PFSK-1 (cell line): ENCODE results near the gene SREK1.

ENCODE experiments used
- POLR2AphosphoS5 ChIP-seq: IDR thresholded peaks from 2 replicates; pipeline ENCODE4 v1.6.1; 2012; ENCODE audit warnings: low read depth, mild to moderate bottlenecking, control low read depth, low read length, moderate library complexity
- SIN3A ChIP-seq: IDR thresholded peaks from 2 replicates; pipeline ENCODE4 v1.6.1; 2012; ENCODE audit warnings: mild to moderate bottlenecking, low read length, moderate library complexity, borderline replicate concordance; ENCODE audit not compliant: insufficient read depth
- TAF1 ChIP-seq: IDR thresholded peaks from 2 replicates; pipeline ENCODE4 v1.6.1; 2012; ENCODE audit warnings: low read length, control low read depth, borderline replicate concordance; ENCODE audit not compliant: insufficient read depth
- TF ChIP-seq, protein P1 (sequence below), 2 experiments: IDR thresholded peaks; 2 replicates each; pipeline versions ENCODE4 v1.6.1 to v1.8.0; 2011 to 2012; ENCODE audit warnings: low read depth in 2 of 2, low read length in 2 of 2, control low read depth in 1 of 2, inconsistent platforms in 1 of 2, mild to moderate bottlenecking in 1 of 2, moderate library complexity in 1 of 2; ENCODE audit not compliant: insufficient read depth in 1 of 2

DNA sequence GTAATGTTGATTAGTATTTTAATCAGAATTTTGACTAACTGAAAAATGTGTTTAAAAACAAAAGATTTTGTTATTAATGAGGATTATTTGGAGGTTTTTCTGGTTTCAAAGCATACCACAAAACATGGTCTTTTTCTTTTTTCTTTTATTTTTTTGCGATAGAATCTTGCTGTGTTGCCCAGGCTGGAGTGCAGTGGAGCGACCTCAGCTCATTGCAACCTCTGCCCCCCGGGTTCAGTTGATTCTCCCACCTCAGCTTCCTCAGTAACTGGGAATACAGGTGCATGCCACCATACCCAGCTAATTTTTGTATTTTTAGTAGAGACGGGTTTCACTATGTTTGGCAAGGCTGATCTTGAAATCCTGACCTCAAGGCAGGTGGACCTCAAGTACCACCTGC is 24.1 kb downstream of the SREK1 start:
- TF ChIP-seq SIN3A (no peak), POLR2AphosphoS5 (no peak), TAF1 (no peak)
- TF ChIP-seq, protein P1, sequence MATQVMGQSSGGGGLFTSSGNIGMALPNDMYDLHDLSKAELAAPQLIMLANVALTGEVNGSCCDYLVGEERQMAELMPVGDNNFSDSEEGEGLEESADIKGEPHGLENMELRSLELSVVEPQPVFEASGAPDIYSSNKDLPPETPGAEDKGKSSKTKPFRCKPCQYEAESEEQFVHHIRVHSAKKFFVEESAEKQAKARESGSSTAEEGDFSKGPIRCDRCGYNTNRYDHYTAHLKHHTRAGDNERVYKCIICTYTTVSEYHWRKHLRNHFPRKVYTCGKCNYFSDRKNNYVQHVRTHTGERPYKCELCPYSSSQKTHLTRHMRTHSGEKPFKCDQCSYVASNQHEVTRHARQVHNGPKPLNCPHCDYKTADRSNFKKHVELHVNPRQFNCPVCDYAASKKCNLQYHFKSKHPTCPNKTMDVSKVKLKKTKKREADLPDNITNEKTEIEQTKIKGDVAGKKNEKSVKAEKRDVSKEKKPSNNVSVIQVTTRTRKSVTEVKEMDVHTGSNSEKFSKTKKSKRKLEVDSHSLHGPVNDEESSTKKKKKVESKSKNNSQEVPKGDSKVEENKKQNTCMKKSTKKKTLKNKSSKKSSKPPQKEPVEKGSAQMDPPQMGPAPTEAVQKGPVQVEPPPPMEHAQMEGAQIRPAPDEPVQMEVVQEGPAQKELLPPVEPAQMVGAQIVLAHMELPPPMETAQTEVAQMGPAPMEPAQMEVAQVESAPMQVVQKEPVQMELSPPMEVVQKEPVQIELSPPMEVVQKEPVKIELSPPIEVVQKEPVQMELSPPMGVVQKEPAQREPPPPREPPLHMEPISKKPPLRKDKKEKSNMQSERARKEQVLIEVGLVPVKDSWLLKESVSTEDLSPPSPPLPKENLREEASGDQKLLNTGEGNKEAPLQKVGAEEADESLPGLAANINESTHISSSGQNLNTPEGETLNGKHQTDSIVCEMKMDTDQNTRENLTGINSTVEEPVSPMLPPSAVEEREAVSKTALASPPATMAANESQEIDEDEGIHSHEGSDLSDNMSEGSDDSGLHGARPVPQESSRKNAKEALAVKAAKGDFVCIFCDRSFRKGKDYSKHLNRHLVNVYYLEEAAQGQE (IDR thresholded peaks at IDR 0.05; ENCODE audit: insufficient read depth in 1 of 2, low read depth in 2 of 2, low read length in 2 of 2): no peak
